BJ (cell line): ENCODE data around the gene XXYLT1. TPM values are rescaled to one million over a fixed set of nuclear protein-coding genes. Genes with fewer than 3 reads are reported as not detected.

Source experiments
- CTCF ChIA-PET: fragments of 350-600 bp; formaldehyde crosslinking; extraction: SDS; loops from one replicate; lab custom pipeline; 2021; ENCODE audit warnings: antibody characterized with exemption, inconsistent platforms; lab: Yijun Ruan, JAX
- POLR2A ChIA-PET: fragments of 300-600 bp; sonication (Branson Sonifier 250); formaldehyde crosslinking; extraction: SDS; loops from one replicate; lab custom pipeline; 2021; ENCODE audit warnings: antibody characterized with exemption; lab: Charles Lee
- DNase-seq: peaks from one replicate; pipeline ENCODE4 v3.0.0-alpha.2; 2011; ENCODE audit warnings: low read depth
- H3K27me3 ChIP-seq: 2 replicates; pipeline ENCODE4 v1.6.0; 2011; ENCODE audit warnings: low read length; ENCODE audit not compliant: control insufficient read depth, insufficient read depth
- H3K36me3 ChIP-seq: 2 replicates; pipeline ENCODE4 v1.5.1; 2011; ENCODE audit warnings: low read length; ENCODE audit not compliant: control insufficient read depth, insufficient read depth
- H3K4me3 ChIP-seq: 2 replicates; pipeline ENCODE4 v1.5.1; 2011; ENCODE audit warnings: low read depth, mild to moderate bottlenecking, control low read depth, low read length
- polyA plus RNA-seq: library from polyadenylated mRNA; depleted of rRNA; stranded (reverse); fragments of >200 nt; gene quantifications from 2 replicates; pipeline ENCODE4 v1.2.3, GENCODE V29; 2011
- TF ChIP-seq, protein P1 (sequence below): IDR thresholded peaks from 2 replicates; pipeline ENCODE4 v1.5.1; 2011; ENCODE audit warnings: low read depth, mild to moderate bottlenecking, control low read depth, inconsistent platforms, low read length, moderate library complexity; ENCODE audit not compliant: insufficient read depth

XXYLT1 gene
- polyA plus RNA-seq, 1 experiment = 33.5 TPM

DNA sequence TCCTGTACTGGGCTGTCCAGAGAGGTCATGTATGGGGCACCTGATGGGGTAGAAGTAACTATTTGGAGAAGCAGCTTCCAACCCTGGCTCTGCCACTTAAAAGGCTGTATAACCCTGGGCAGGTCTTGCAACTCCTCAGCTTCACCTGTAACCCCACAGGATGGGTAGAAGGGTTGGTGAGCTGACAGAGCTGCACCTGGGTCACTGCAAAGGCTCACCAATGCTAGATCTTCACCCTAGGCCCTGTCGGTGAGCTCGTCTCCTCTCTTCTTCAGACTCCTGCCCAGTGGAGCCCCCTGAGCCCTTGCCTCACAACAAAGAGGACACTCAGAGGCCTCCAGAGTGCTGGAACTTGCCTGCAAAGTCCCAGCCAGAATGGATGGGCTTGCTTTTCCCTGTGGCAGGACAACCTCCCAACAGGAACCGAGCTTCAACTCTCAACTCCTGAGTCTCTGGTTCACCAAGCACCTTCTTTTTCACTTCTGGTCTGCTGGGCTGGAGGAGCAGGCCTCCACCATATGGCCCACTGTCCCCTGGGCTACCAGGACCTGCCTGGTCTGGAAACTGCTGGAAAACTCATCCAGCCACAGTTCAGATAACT lies 45.9 kb downstream of the XXYLT1 start:
- ChIA-PET CTCF (interaction anchor here (0.5 to 1.9 kb wide), 5 partner anchors 10 to 78 kb away, joined by 3 to 7 read pairs (median 3); no protein-coding TSS in a partner anchor), POLR2A (no interaction called here)

DNA sequence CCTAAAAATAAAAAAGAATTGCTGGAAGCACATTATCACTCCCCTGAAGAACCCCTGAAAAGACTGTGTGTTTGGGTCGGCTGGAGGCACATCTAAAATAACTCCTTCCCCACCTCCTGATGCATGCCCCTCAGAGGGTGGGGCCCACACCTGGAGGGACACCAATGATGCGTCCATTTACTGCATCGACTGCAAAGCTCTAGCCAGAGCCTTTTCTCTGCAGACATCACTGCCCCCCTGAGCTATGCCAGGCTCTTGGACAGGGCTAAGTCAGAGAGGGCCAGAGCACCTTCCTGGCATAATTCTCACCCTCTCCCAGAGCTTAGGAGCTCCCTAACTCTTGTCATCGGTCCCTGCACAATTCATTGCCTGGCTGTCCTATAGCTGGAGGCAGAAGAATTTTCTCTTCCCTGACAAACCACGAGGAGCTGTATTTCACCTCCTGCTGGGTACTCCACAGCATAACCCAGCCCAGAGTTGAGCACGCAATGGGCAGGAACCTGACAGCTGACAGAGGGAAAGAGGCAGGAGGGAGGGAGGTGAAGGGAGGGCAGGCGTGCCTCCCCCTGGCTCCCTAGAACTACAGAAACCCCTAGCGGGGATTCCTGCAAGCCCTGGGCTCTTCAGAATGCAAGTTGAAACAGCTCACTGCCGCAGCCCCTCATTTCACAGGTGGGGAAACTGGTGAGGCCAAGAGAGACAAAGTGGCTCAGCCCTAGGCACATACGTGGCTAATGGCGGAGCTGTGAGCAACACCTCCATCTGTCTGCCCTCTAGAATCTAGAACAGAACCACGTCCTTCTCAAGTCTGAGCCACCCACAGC lies 46.6 kb downstream of the XXYLT1 start:
- CTCF ChIA-PET = interaction anchor here (0.5 to 1.9 kb wide), 5 partner anchors 11 to 77 kb away, joined by 3 to 7 read pairs (median 3); no protein-coding TSS in a partner anchor
- TF ChIP-seq, protein P1, sequence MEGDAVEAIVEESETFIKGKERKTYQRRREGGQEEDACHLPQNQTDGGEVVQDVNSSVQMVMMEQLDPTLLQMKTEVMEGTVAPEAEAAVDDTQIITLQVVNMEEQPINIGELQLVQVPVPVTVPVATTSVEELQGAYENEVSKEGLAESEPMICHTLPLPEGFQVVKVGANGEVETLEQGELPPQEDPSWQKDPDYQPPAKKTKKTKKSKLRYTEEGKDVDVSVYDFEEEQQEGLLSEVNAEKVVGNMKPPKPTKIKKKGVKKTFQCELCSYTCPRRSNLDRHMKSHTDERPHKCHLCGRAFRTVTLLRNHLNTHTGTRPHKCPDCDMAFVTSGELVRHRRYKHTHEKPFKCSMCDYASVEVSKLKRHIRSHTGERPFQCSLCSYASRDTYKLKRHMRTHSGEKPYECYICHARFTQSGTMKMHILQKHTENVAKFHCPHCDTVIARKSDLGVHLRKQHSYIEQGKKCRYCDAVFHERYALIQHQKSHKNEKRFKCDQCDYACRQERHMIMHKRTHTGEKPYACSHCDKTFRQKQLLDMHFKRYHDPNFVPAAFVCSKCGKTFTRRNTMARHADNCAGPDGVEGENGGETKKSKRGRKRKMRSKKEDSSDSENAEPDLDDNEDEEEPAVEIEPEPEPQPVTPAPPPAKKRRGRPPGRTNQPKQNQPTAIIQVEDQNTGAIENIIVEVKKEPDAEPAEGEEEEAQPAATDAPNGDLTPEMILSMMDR = 0 out of 2 replicates have a peak, but pooled peaks have one; percentile 6
- no peak overlapping the region for H3K4me3 ChIP-seq
- no peaks in the 10 kb centered on the region; the same call in 1 of the 2 replicates for H3K36me3 ChIP-seq
- no peak for DNase-seq
- no peaks in the 10 kb centered on the region for H3K27me3 ChIP-seq
- POLR2A ChIA-PET = no interaction called here

More for the DNA sequence above, 45.9 kb downstream of the XXYLT1 start:
- TF ChIP-seq, protein P1 = no peak
- no peaks in the 10 kb centered on the region; the same call in 1 of the 2 replicates for H3K36me3 ChIP-seq
- no peaks in the 10 kb centered on the region for H3K27me3 ChIP-seq
- no peak overlapping the region for H3K4me3 ChIP-seq
- DNase-seq = no peak

DNA sequence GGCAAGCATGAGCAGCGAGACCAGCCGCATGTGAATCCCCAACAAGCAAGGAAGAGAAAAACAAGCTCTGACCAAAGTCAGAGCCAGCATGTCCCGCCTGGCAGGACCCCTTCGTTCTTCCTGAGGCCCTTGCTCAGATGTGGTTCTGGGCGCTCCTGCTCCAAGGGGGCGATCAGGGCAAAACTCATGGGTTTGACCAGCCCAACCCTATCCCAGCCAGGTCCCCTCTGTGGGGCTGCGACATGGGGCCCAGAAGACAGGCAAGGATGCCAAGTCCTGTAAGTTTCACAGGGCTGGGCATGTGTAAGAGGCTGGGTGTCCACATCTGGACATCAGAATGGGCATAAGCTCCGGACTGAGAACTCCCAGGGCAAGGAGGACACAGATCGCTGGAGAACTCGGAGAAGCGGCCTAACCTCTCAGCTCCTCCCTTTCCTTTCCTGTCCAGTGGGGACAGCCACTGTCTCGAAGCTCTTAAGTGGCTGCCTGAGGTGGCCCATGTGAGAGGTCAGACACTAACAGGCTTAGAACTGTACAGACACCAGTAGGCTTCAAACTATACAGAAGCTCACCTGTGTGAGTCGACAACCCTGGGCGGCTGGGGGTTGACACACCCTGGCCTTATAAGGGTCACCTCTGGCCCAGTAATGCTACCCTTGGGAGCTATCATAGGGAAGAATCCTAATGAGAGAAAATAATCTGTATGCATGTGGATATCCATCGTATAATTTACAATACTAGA lies 48.9 kb downstream of the XXYLT1 start:
- Histone ChIP-seq H3K4me3 (no peak overlapping the region), H3K27me3 (no peaks in the 10 kb centered on the region), H3K36me3 (no peaks in the 10 kb centered on the region; the same call in 1 of the 2 replicates)
- DNase-seq = no peak
- TF ChIP-seq, protein P1 = no peak
- ChIA-PET CTCF (interaction anchor here (1.0 to 1.8 kb wide), 4 partner anchors 11 to 534 kb away, joined by 3 to 5 read pairs (median 4); no protein-coding TSS in a partner anchor), POLR2A (no interaction called here)

- no peak for DNase-seq
- TF ChIP-seq, protein P1 = no peak
- ChIA-PET POLR2A (no interaction called here), CTCF (interaction anchor here (1.1 to 1.8 kb wide), 3 partner anchors 11 to 533 kb away, joined by 3 to 5 read pairs (median 3); no protein-coding TSS in a partner anchor)
- no peak overlapping the region for H3K4me3 ChIP-seq
- H3K36me3 ChIP-seq = no peaks in the 10 kb centered on the region; the same call in 1 of the 2 replicates
- no peaks in the 10 kb centered on the region for H3K27me3 ChIP-seq
Measured at GRCh38 chr3:195221015-195221853, 49.7 kb downstream of the XXYLT1 start.
